Measurements from ENCODE around the gene NOL6. TPM values are rescaled to one million over a fixed set of nuclear protein-coding genes. Genes with fewer than 3 reads are reported as not detected.
"Not testable (repeated sequence)": the region's sequence is repeated elsewhere in the genome, so short reads cannot be mapped to it uniquely, and the experiment has no call there.

NOL6 gene
- total and polyA plus RNA-seq, 2 of the 8 experiments (the other 6 are each of a cell fraction or from before 2014, with no cell fraction given), result 44.0 to 55.0 TPM

DNA sequence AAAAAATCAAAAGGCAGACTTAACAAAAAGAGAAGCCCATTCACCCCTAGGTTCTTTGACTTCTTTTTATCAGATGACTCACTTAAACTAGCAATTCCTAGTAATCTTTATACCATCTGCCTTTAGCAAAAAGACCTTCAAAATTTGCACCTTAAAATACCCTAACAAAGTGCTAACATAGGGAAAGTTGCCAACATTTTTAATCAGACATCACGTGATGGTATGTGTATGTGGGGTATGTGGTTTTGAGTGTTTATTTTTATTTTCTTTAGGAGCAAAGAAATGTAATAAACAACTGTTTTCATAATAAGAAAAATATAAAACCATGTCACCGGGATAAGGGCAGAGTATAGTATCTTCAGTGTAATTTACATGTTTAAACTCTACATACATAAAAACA, 20.1 kb upstream of the NOL6 start:
- H3K27me3 ChIP-seq (replicated peaks in 1 of 4; ENCODE audit: control insufficient read depth in 3 of 4, extremely low read depth in 1 of 4, insufficient read depth in 3 of 4, low read length in 3 of 4); H3K4me1 ChIP-seq (replicated peaks in 1 of 4; ENCODE audit: control insufficient read depth in 3 of 4, insufficient read depth in 4 of 4, low read length in 3 of 4); H3K36me3 ChIP-seq (ENCODE audit: control insufficient read depth in 2 of 4, insufficient read depth in 4 of 4, low read length in 3 of 4); H2BK5ac ChIP-seq (ENCODE audit: low read depth, low read length); H3K9ac ChIP-seq (replicated peaks in 1 of 4; ENCODE audit: extremely low read depth in 1 of 4, low read depth in 3 of 4, low read length in 3 of 4); H3K27ac ChIP-seq (ENCODE audit: low read depth, low read length); H3K4ac ChIP-seq (replicated peaks; ENCODE audit: insufficient read length, low read depth, low read length); H4K5ac ChIP-seq (ENCODE audit: insufficient read length, low read depth, low read length); H3K4me2 ChIP-seq (ENCODE audit: insufficient read depth in 1 of 2, low read depth in 2 of 2, low read length in 2 of 2); H3K23ac ChIP-seq (ENCODE audit: insufficient read length); H4K20me1 ChIP-seq (replicated peaks in 1 of 2; ENCODE audit: control insufficient read depth in 1 of 2, insufficient read depth in 2 of 2, low read length in 2 of 2); H4K8ac ChIP-seq (ENCODE audit: extremely low read depth, insufficient read depth, low read length); H3K18ac ChIP-seq (ENCODE audit: extremely low read depth, low read length); H2BK20ac ChIP-seq (ENCODE audit: low read length); H3K79me2 ChIP-seq (ENCODE audit: control insufficient read depth in 1 of 2, insufficient read depth in 2 of 2, low read length in 2 of 2); H2AFZ ChIP-seq (ENCODE audit: low read length); H3K23me2 ChIP-seq (ENCODE audit: low read depth, low read length); H3K79me1 ChIP-seq (ENCODE audit: low read depth, low read length); H2BK12ac ChIP-seq (ENCODE audit: low read depth, low read length); H4K91ac ChIP-seq (replicated peaks; ENCODE audit: insufficient read length, low read length); POLR2A ChIA-PET (ENCODE audit: partially characterized antibody); H2BK120ac ChIP-seq (replicated peaks; ENCODE audit: low read depth, low read length); FAIRE-seq; H3K9me3 ChIP-seq (ENCODE audit: insufficient read depth in 2 of 2, low read depth in 1 of 2, low read length in 1 of 2); H3K4me3 ChIP-seq (ENCODE audit: extremely low read depth in 1 of 4, insufficient read depth in 2 of 4, low read depth in 3 of 4, low read length in 4 of 4); DNase-seq (ENCODE audit: low read depth in 1 of 2, low spot score in 2 of 2); H3K14ac ChIP-seq (ENCODE audit: insufficient read length); H2AK5ac ChIP-seq (ENCODE audit: low read depth, low read length); H2BK15ac ChIP-seq (ENCODE audit: low read length); H3K56ac ChIP-seq (replicated peaks; ENCODE audit: insufficient read length, low read depth, low read length): not testable (repeated sequence)
- CTCF ChIA-PET (ENCODE audit: partially characterized antibody), result interaction anchor here (0.9 to 1.4 kb wide), 3 partner anchors 13 to 27 kb away, joined by 3 read pairs; no protein-coding TSS in a partner anchor
- 92% methylated on average over 2 of the region's 2 CpGs; no CpG with 5 or more reads in 1 of the 2 experiments for WGBS, 2 experiments (ENCODE audit: extremely low coverage in 1 of 2, insufficient coverage in 1 of 2, insufficient read length in 1 of 2, insufficient replicate concordance in 2 of 2, low coverage in 1 of 2, low lambda C conversion rate in 2 of 2, missing lambda C conversion rate in 1 of 2)
